Retinal pigment epithelial cell (primary cell): Measurements from ENCODE around the gene NUP210L.

Experiments
- DNase-seq: peaks from one replicate; pipeline ENCODE4 v3.0.0-alpha.2; 2010; ENCODE audit warnings: low read depth
- H3K4me3 ChIP-seq: 2 replicates; pipeline ENCODE4 v1.5.1; 2011; ENCODE audit warnings: mild to moderate bottlenecking, low read length, control low read depth, moderate library complexity
- TF ChIP-seq, protein P1 (sequence below): conservative IDR thresholded peaks from 2 replicates; pipeline ENCODE4 v1.5.1; 2011; ENCODE audit warnings: low read depth, low read length, control low read depth, inconsistent platforms

Gene NUP210L

DNA sequence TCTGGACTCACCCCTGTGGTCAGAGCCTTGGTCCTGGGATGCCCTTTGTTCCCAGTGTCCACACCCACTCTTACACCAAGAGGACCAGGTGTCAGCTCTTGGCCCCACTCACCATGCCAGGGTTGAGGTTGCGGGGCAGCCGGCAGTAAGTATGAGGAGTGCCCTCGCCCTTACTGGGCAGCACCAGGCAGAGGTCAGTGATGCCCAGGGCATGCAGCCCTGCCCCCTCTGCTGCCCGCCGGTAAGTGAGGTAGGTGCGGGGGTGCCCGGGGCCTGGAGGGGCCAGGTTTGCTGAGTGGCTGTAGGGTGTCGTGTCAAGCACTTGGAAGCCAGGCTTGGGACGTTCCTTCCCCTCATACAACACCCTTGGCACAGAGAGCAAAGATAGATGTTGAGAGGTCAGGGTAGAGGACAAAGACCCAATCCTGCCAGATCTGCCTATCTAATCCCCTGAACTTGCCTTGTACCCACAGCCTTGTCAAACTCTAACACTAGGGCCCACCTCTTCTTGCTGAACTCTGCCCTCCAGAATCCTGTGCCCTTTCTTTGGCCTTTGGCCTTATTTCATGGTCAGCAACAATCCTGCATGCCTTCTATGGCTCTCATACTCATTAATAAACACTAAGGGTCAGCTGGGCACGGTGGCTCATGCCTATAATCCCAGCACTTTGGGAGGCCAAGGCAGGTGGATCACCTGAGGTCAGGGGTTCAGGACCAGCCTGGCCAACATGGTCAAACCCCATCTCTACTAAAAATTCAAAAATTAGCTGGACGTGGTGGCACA, 211.9 kb downstream of the NUP210L start:
- no peak for DNase-seq
- no peak overlapping the region for H3K4me3 ChIP-seq
- TF ChIP-seq, protein P1, sequence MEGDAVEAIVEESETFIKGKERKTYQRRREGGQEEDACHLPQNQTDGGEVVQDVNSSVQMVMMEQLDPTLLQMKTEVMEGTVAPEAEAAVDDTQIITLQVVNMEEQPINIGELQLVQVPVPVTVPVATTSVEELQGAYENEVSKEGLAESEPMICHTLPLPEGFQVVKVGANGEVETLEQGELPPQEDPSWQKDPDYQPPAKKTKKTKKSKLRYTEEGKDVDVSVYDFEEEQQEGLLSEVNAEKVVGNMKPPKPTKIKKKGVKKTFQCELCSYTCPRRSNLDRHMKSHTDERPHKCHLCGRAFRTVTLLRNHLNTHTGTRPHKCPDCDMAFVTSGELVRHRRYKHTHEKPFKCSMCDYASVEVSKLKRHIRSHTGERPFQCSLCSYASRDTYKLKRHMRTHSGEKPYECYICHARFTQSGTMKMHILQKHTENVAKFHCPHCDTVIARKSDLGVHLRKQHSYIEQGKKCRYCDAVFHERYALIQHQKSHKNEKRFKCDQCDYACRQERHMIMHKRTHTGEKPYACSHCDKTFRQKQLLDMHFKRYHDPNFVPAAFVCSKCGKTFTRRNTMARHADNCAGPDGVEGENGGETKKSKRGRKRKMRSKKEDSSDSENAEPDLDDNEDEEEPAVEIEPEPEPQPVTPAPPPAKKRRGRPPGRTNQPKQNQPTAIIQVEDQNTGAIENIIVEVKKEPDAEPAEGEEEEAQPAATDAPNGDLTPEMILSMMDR = no peak
